HG02678 (cell line): ENCODE results near the gene PMEL.
"Not testable (repeated sequence)": the region's sequence is repeated elsewhere in the genome, so short reads cannot be mapped to it uniquely, and the experiment has no call there.

Experiments
- ATAC-seq: cut with Tn5 transposase; IDR thresholded peaks from one replicate; pipeline ENCODE4 v1.9.1; 2021; ENCODE audit warnings: mild to moderate bottlenecking, moderate library complexity; ENCODE audit not compliant: unreplicated experiment

Gene PMEL

GRCh38 chr12:55925870-55926737 is 39.7 kb downstream of the PMEL start:
- ATAC-seq, result no peak

- ATAC-seq, result no peak
These were observed 40.5 kb downstream of the PMEL start for GRCh38 chr12:55925371-55925770.

- not testable (repeated sequence) for ATAC-seq
These were observed 42.2 kb downstream of the PMEL start for GRCh38 chr12:55923648-55924047.

- ATAC-seq, result no peak
These were observed 43.7 kb downstream of the PMEL start for GRCh38 chr12:55922126-55922525.

GRCh38 chr12:55919032-55919431 is 46.8 kb downstream of the PMEL start:
- not testable (repeated sequence) for ATAC-seq

- no peak for ATAC-seq
These were observed 50.4 kb downstream of the PMEL start for GRCh38 chr12:55915482-55915859.

- no peak for ATAC-seq
These were observed 52.9 kb downstream of the PMEL start for GRCh38 chr12:55912908-55913307.

- no peak for ATAC-seq
These were observed 56.3 kb downstream of the PMEL start for GRCh38 chr12:55909513-55909884.

GRCh38 chr12:55908726-55909512 is 56.9 kb downstream of the PMEL start:
- no peak for ATAC-seq

GRCh38 chr12:55906056-55906455 is 59.8 kb downstream of the PMEL start:
- ATAC-seq, result no peak
